ENCODE measurements around the gene FARP1. TPM values are rescaled to one million over a fixed set of nuclear protein-coding genes. Genes with fewer than 3 reads are reported as not detected.
"Not testable (repeated sequence)": the region's sequence is repeated elsewhere in the genome, so short reads cannot be mapped to it uniquely, and the experiment has no call there.

The FARP1 gene
- total and polyA plus RNA-seq, 7 donors = 6.9 to 96.4 (median 32.9) TPM

DNA sequence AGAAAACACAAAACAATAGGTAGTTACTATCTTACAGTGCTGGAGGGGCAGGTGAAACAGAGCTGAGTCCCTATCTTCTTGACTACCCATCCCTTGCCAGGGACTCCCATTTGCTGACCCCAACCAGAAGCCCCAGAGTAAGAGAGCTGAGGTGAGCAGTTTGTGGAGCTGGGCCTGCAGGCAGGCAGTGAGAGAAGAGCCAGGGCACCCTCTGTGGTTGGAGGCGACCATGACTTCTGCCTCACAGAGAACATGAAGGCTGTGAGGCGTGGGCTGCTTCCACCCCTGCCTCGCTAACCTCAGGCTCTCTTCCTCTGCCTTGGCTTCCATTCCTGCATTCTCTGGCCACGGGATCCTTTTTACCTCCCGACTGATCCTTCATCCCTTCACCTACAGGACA is 81.7 kb downstream of the FARP1 start:
- TF ChIP-seq EP300 (IDR thresholded peaks at IDR 0.05) (no peak), POLR2AphosphoS5 (IDR thresholded peaks at IDR 0.05) (no peak), POLR2A (IDR thresholded peaks at IDR 0.05) (no peak)
- TF ChIP-seq, protein P1, sequence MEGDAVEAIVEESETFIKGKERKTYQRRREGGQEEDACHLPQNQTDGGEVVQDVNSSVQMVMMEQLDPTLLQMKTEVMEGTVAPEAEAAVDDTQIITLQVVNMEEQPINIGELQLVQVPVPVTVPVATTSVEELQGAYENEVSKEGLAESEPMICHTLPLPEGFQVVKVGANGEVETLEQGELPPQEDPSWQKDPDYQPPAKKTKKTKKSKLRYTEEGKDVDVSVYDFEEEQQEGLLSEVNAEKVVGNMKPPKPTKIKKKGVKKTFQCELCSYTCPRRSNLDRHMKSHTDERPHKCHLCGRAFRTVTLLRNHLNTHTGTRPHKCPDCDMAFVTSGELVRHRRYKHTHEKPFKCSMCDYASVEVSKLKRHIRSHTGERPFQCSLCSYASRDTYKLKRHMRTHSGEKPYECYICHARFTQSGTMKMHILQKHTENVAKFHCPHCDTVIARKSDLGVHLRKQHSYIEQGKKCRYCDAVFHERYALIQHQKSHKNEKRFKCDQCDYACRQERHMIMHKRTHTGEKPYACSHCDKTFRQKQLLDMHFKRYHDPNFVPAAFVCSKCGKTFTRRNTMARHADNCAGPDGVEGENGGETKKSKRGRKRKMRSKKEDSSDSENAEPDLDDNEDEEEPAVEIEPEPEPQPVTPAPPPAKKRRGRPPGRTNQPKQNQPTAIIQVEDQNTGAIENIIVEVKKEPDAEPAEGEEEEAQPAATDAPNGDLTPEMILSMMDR (IDR thresholded peaks at IDR 0.05) = no peak
- intact Hi-C loops (cut with DNase I) = no loop called here
- 93 to 94% methylated on average over 5 of the region's 5 CpGs for WGBS, 2 donors
- no peak for DNase-seq
- Histone ChIP-seq H3K4me1 (peaks cover 0 to 72% (median 43%) of the 10 kb centered on the region in 4 donors), H3K9me3 (no peaks in the 10 kb centered on the region), H3K27me3 (no peaks in the 10 kb centered on the region), H3K36me3 (no peaks in the 10 kb centered on the region), H3K27ac (peak overlapping the region in 1 of 4 donors; percentile 29), H3K4me3 (no peak overlapping the region)

- TF ChIP-seq, protein P1 (IDR thresholded peaks at IDR 0.05) = no peak
- no peak for TF ChIP-seq POLR2A (IDR thresholded peaks at IDR 0.05)
- no peak for TF ChIP-seq EP300 (IDR thresholded peaks at IDR 0.05)
- no peak for TF ChIP-seq POLR2AphosphoS5 (IDR thresholded peaks at IDR 0.05)
- intact Hi-C loops (cut with DNase I) = no loop called here
- Histone ChIP-seq H3K9me3 (no peaks in the 10 kb centered on the region), H3K4me1 (peaks cover 0 to 67% (median 41%) of the 10 kb centered on the region in 4 donors), H3K36me3 (no peaks in the 10 kb centered on the region), H3K27ac (peak overlapping the region in 1 of 4 donors; percentile 56), H3K27me3 (no peaks in the 10 kb centered on the region), H3K4me3 (no peak overlapping the region)
- no peak for DNase-seq
- 91 to 93% methylated on average over 20 of the region's 20 CpGs for WGBS, 2 donors
Measured at GRCh38 chr13:98225036-98225940, 82.4 kb downstream of the FARP1 start.

- Histone ChIP-seq H3K27me3 (no peaks in the 10 kb centered on the region), H3K27ac (peak overlapping the region in 2 of 4 donors; percentile 30 to 56), H3K4me3 (no peak overlapping the region), H3K4me1 (peaks cover 0 to 55% (median 31%) of the 10 kb centered on the region in 4 donors), H3K36me3 (no peaks in the 10 kb centered on the region), H3K9me3 (no peaks in the 10 kb centered on the region)
- 74 to 83% methylated on average over 5 of the region's 5 CpGs for WGBS, 2 donors
- TF ChIP-seq, protein P1 (IDR thresholded peaks at IDR 0.05) = no peak
- TF ChIP-seq POLR2AphosphoS5 (IDR thresholded peaks at IDR 0.05) (peak in 2 of 4 donors; percentile 25 to 58), POLR2A (IDR thresholded peaks at IDR 0.05) (no peak)
- no peak for DNase-seq
- intact Hi-C loops (cut with DNase I) = no loop called here
Measured at GRCh38 chr13:98226496-98226895, 83.6 kb downstream of the FARP1 start.

DNA sequence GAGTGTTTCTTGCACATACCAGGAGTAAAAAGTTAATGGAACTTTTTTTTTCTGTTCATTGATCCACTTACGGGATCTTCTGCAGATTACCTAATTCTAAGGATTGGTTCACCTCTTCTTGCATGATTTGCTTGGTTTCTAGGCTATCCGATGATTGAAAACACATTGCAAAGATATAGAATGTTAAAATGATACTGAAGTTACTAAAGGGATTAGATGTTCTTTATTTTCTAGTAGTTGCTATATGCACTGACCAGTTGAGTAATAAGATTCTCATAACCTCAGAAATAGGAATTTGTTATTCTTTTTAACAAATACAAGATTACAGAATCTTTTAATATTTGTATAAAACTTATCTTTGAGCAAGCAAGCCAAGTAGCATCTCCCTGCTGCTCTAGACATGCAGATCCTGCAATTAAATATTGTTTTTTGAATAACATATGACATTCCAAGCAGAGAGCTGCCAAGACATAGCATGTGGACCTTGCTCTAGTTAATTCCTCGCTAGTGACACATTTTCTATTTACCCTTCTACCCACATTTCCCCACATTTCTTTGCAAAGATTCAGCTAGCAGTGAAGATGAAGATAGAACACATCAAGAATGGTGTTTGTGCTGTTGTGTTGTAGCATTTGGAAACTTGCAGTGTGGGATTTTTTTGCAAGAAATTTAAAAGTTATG is 85.9 kb downstream of the FARP1 start:
- WGBS, 2 donors = 78 to 83% methylated on average over 3 of the region's 3 CpGs
- Histone ChIP-seq H3K4me1 (peaks cover 0 to 48% (median 19%) of the 10 kb centered on the region in 4 donors), H3K27me3 (no peaks in the 10 kb centered on the region), H3K9me3 (no peaks in the 10 kb centered on the region), H3K36me3 (no peaks in the 10 kb centered on the region), H3K27ac (no peak overlapping the region), H3K4me3 (no peak overlapping the region)
- intact Hi-C loops (cut with DNase I) = no loop called here
- TF ChIP-seq POLR2A (IDR thresholded peaks at IDR 0.05) = no peak
- no peak for TF ChIP-seq EP300 (IDR thresholded peaks at IDR 0.05)
- TF ChIP-seq, protein P1 (IDR thresholded peaks at IDR 0.05) = no peak
- TF ChIP-seq POLR2AphosphoS5 (IDR thresholded peaks at IDR 0.05) = no peak
- DNase-seq = no peak

DNA sequence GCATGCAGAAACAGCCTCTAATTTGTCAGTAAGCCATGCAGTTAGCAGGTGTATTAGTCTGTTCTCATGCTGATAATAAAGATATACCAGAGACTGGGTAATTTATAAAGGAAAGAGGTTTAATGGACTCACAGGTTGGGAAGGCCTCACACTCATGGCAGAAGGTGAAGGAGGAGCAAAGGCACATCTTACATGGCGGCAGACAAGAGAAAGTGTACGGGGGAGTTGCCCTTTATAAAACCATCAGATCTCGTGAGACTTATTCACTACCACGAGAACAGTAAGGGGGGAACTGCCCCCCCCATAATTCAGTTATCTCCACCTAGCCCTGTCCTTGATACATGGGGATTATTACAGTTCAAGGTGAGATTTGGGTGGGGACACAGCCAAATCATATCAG is 87.9 kb downstream of the FARP1 start:
- H3K4me3 ChIP-seq; intact Hi-C loops (cut with DNase I); H3K36me3 ChIP-seq; H3K27ac ChIP-seq; DNase-seq; H3K27me3 ChIP-seq; H3K9me3 ChIP-seq: not testable (repeated sequence)
- WGBS, 2 donors = 96% methylated on average over 4 of the region's 4 CpGs
- H3K4me1 ChIP-seq = peaks cover 0 to 37% (median 14%) of the 10 kb centered on the region in 4 donors

Measured in sigmoid colon (tissue), 7 donors.